ENCODE results near the gene MECP2.

- TF ChIP-seq CTCF (IDR thresholded peaks at IDR 0.05), result no peak
- TF ChIP-seq REST (IDR thresholded peaks at IDR 0.05; ENCODE audit: insufficient read depth in 1 of 2, low read depth in 2 of 2, low read length in 1 of 2), result no peak
- no peak for TF ChIP-seq POLR2AphosphoS5 (IDR thresholded peaks at IDR 0.05; ENCODE audit: low read depth, low read length)
Observed at GRCh38 chrX:154049209-154050112, 48.1 kb downstream of the MECP2 start.
